Neutrophil (primary cell): ENCODE data around the gene GPR161.

Experiments used
- H3K27ac ChIP-seq: fragments of 200-600 bp; sonication (generic); 2 replicates; pipeline ENCODE4 v1.5.1; 2016; ENCODE audit warnings: mild to moderate bottlenecking, moderate library complexity
- H3K27me3 ChIP-seq: fragments of 200-600 bp; sonication (generic); 2 replicates; pipeline ENCODE4 v1.6.0; 2016; ENCODE audit warnings: mild to moderate bottlenecking
- H3K36me3 ChIP-seq: fragments of 200-600 bp; sonication (generic); 2 replicates; pipeline ENCODE4 v1.5.1; 2017
- H3K4me1 ChIP-seq, 2 experiments: fragments of 200-600 bp in 1 of 2; sonication (generic) in 1 of 2; 1 replicate in 1 of 2; 2 replicates in 1 of 2; pipeline versions ENCODE4 v1.5.1 to v1.6.1; 2013 to 2016; ENCODE audit warnings: low read depth in 1 of 2, low read length in 1 of 2, mild to moderate bottlenecking in 1 of 2, moderate library complexity in 1 of 2; ENCODE audit not compliant: control insufficient read depth in 1 of 2, insufficient read depth in 1 of 2
- H3K4me3 ChIP-seq, 2 experiments: fragments of 200-600 bp in 1 of 2; sonication (generic) in 1 of 2; 1 replicate in 1 of 2; 2 replicates in 1 of 2; pipeline ENCODE4 v1.5.1; 2013 to 2016; ENCODE audit warnings: low read depth in 1 of 2, low read length in 1 of 2, mild to moderate bottlenecking in 1 of 2, moderate library complexity in 1 of 2
- H3K9me3 ChIP-seq: fragments of 200-600 bp; sonication (generic); 2 replicates; pipeline ENCODE4 v1.5.1; 2016
- CTCF ChIP-seq: fragments of 200-600 bp; sonication (generic); IDR thresholded peaks from 2 replicates; pipeline ENCODE4 v1.5.1; 2016; ENCODE audit warnings: antibody characterized with exemption

The GPR161 gene

GRCh38 chr1:168084396-168085231 lies 52.1 kb downstream of the GPR161 start:
- Histone ChIP-seq H3K36me3 (no peaks in the 10 kb centered on the region), H3K27ac (no peak overlapping the region), H3K4me1 (peaks cover 3 to 6% of the 10 kb centered on the region in 2 experiments), H3K27me3 (no peaks in the 10 kb centered on the region), H3K4me3 (no peak overlapping the region), H3K9me3 (no peaks in the 10 kb centered on the region)
- TF ChIP-seq CTCF: peak; percentile 81

GRCh38 chr1:168083456-168084325 lies 53.0 kb downstream of the GPR161 start:
- Histone ChIP-seq H3K4me1 (peaks cover 3 to 6% of the 10 kb centered on the region in 2 experiments), H3K27ac (no peak overlapping the region)

GRCh38 chr1:168082008-168082876 lies 54.5 kb downstream of the GPR161 start:
- no peaks in the 10 kb centered on the region for H3K27me3 ChIP-seq
- no peak overlapping the region for H3K4me3 ChIP-seq
- peak; percentile 48 for TF ChIP-seq CTCF
- no peak overlapping the region for H3K27ac ChIP-seq
- H3K9me3 ChIP-seq: no peaks in the 10 kb centered on the region
- H3K36me3 ChIP-seq: peaks cover 21% of the 10 kb centered on the region
- peaks cover 3 to 6% of the 10 kb centered on the region in 2 experiments for H3K4me1 ChIP-seq

More at GRCh38 chr1:168083456-168084325, 53.0 kb downstream of the GPR161 start:
- H3K27me3 ChIP-seq: no peaks in the 10 kb centered on the region
- H3K36me3 ChIP-seq: peaks cover 7% of the 10 kb centered on the region
- H3K9me3 ChIP-seq: no peaks in the 10 kb centered on the region
- H3K4me3 ChIP-seq: no peak overlapping the region
- no peak for TF ChIP-seq CTCF

- Histone ChIP-seq H3K36me3 (peaks cover 28% of the 10 kb centered on the region), H3K27ac (no peak overlapping the region), H3K9me3 (no peaks in the 10 kb centered on the region), H3K27me3 (no peaks in the 10 kb centered on the region), H3K4me1 (peaks cover 3 to 6% of the 10 kb centered on the region in 2 experiments), H3K4me3 (no peak overlapping the region)
- TF ChIP-seq CTCF: no peak
These were observed 55.2 kb downstream of the GPR161 start for GRCh38 chr1:168081373-168082007.
